Fibroblast of peridontal ligament (primary cell): ENCODE measurements around the gene OLFM1.

Experiments used
- DNase-seq: peaks from one replicate; pipeline ENCODE4 v3.0.0-alpha.2; 2010; ENCODE audit errors: extremely low read depth

OLFM1 gene

GRCh38 chr9:135087489-135087792, at the start of gene OLFM1:
TSS of gene OLFM1 (plus strand) at chr9:135087668. CDS start at chr9:135087990, 322 bp downstream.
- DNase-seq = peak; percentile 8

DNA sequence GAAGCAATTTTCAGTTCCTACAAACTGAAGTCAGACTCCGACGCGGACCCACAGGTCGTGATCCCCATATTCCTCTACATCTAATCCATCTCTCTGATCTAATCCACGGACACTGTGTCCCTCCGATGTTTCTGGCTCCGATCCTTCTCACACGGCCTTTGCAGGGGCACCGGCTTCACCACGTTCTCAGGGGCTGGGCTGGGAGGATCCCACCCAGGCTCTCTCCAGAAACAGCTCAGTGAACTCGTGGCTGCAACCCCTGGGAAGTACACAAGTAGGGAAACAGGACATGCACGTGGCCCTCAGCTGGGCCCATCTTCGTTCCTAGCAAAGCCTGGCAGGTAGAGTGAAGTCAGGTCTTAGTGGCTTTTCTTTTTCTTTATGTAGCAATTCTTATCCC, 49.1 kb upstream of the OLFM1 start:
- DNase-seq = no peak

DNA sequence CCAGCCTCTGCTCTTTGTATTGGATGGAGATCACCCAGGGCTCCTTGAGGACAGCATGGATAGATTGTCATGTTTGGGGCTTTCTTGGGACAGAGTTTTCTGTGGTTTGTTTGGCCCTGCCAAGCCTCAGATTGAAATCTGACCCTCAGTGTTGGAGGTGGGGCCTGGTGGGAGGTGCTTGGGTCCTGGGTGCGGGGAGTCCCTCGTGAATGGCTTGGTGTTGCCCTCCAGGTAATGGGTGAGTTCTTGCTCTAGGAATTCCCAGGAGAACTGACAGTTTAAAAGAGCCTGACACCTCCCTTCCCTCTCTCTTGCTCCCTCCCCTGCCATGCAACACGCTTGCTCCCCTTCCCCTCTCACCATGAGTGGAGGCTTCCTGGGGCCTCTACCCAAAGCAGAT, 48.6 kb upstream of the OLFM1 start:
- DNase-seq = no peak

- DNase-seq = no peak
Measured at GRCh38 chr9:135039266-135039870, 48.1 kb upstream of the OLFM1 start.

DNA sequence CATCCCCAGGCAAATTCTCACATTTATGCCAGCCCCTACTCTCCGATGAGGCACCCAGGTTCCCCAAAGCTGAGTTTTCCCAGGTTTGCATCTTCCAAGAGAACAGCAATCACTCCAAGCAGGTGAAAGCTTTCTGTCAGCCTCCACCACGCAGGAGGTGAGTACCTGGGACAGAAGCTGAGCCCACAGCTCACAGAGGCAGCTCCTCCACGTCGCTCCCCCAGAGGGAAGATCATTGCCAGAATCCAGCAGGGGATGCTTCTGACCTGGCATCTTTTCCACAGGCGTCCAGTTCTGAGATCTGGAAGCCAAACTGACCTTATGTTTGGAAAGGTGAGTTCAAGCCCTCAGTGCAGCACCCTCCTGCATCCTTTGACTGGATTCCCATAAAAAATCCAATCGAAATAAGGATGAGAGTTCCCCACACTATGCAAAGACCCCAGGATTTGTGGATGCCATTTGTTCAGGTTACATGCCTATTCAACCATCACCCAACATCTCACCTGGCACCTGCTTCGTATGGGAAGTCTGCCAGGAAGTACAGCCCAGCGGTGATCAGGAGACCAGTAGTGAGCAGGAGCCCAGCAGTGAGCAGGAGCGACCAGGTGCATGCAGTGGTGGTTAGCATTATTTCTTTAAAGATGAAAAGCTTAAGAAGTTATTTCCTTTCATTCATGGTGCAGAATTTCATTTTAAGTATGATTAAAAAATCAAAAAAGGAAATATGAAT, 47.4 kb upstream of the OLFM1 start:
- no peak for DNase-seq

DNA sequence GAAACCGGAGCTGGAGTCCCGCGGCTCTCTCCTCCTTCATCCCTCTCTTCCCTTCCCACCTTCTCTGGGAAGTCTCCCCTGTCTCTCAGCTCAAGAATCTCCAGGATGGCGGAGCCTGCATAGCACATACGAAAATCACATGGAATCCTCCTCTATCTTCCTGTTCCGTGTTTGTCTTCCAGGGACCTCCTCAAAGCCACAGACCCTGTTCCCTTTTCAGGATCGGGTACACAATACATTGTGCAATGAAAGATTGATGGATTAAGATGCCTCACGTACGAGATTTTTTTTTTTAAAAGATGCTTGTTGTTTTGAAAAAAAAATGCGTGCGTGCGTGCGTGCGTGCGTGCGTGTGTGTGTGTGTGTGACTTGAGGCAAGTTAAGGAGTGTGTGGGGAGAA, 46.6 kb upstream of the OLFM1 start:
- no peak for DNase-seq

DNA sequence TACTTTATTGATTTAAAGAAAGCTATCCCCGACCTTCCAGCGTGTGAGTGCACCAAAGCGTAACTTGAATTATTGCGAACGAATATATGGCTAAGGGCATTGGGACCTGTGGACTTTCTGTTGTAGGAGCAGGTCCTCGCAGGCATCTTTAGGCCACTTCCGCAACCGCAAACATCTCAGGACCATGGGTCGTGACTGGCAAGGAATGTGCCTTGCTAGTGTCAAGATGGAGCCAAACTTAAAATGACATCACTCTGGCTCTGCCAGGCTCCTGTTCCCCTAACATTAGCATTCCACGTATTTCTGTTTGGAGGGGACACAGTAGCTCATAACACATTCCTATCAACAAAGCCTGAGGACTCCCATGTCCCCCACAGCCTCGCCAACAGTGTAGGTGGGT, 44.1 kb upstream of the OLFM1 start:
- DNase-seq = no peak

DNA sequence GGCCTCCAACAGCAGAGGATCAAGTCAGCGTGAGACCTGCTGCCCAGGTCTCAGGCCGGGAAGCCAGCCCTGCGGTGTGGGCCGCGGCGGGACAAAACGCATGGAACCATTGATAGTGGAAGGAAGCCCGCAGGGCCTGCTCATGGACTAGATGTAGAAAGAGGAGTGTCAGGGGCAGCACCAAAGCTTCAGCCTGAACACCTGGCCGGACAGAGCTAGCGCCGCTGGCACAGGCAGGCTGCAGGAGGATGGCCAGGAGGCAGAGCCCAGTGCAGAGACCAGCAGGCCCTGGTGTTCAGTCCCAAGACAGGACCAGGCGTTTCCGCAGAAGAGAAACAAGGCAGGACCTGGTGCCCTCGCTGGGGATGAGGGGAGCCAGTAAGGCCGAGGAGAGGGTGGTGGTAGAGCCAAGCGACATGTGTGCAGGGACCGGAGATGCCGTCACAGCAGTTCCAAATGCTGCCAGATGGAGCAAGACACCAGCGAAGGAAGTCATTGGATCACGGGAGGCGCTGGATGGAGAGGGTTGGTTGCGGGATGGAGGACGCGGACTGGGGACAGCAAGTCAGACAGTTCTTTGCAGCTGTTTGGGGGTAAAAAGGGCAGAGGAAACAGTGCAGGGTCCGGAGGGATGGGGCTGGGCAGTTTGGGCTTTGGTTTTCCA, 42.1 kb upstream of the OLFM1 start:
- no peak for DNase-seq

DNA sequence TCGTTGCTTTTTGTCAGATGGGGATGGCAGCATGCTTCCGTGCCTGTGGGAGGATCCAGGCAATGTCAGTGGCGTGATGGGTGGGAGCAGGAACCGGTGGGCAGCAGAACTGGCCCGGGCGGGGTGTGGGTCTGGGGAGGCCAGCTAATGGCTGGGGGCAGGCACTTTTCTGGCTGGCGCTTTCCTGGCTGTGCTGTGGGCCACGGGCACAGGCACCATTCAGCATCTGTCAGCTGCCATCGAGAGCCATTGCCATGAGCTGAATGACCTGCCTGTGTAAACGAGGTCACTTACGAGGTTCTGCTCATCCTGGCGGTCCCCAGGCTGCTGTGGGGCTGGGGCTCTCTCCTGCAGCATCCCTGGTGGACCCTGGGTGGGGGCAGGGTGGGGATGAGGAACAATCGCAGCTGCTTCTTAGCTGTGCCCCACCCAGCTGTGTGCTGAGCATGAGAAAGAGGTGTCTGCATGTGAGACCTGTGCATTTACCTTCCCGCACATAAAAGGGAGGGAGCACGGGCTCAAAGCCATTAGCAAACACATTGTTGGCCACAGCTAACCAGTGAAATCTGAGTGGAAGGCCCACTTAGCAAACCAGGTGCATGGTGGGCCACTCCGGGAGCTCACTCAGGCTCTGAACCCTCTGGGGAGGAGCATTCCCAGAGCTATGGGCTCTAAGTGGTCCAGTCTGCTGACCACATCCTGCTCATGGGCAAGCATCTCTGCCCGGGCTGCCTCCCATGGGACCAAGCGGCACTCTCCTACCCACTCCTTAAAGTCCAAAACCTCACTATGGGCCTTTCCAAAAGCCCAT, 41.3 kb upstream of the OLFM1 start:
- no peak for DNase-seq

DNA sequence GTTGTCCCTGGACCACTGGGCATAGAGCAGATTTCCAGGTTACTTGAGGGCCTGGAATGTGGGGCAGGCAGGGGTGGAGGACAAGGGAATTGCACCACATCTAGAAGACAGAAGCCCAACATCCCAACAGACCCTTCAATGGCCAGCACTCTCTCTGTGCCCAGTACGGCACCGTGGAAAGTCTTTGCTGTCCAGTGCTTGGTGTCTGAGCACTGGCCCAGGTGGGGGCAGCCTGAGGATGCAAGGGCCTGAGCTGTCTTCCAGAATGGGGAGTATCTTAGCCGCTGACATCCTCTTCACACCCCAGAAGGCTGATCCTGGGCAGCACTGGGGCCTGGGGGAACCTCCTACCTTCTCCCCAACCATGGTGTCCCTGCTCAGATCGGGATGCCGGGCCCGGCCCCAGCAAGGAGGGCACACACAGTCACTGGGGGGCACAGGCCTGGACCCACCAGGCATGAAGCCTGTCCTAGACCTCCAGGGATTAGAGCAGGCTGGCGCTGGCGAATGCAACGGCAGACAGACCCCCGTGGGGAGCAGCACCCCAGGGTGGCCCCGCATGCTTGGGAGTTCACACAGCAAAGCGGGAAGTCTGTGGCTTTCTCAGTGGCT, 40.6 kb upstream of the OLFM1 start:
- no peak for DNase-seq

DNA sequence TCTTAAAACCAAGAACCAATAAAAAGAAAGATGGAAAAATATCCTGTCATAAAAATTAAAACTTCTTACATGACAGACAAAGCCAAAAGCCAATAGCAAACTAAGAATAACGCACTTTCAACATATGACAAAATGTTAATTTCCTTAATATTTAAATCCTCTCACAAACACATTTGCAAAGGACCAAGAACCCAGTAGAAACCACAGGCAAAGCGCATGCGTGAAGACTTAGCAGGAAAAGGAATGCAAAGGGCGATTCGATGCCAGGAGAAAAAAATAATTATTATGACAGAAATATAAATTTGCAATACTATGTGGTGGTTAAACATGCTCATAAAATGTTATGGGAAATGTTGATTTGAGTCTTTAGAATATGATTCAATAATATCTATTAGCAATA, 39.9 kb upstream of the OLFM1 start:
- no peak for DNase-seq

- DNase-seq = no peak
Measured at GRCh38 chr9:135048046-135048757, 39.3 kb upstream of the OLFM1 start.

GRCh38 chr9:135048758-135049444, 38.6 kb upstream of the OLFM1 start:
- no peak for DNase-seq

DNA sequence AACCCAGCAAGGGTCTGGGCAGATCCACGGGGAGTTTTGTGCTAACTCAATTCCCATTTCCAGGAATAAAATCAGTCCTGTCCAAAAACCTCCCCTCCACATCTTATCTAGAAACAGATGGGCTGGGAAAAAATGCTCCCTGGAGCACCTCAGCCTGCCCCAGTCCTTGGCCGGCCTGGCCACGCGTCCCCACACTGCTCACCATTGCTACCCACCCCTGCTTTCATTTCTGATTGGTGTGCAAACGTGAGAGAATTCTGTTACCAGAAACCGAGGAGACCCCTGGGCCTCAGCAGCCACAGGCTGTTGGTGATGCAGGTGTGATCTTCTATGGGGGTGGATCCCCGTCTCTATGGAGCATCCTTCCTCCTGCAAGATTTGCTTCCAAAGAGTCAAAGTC, 38.0 kb upstream of the OLFM1 start:
- DNase-seq = no peak

DNA sequence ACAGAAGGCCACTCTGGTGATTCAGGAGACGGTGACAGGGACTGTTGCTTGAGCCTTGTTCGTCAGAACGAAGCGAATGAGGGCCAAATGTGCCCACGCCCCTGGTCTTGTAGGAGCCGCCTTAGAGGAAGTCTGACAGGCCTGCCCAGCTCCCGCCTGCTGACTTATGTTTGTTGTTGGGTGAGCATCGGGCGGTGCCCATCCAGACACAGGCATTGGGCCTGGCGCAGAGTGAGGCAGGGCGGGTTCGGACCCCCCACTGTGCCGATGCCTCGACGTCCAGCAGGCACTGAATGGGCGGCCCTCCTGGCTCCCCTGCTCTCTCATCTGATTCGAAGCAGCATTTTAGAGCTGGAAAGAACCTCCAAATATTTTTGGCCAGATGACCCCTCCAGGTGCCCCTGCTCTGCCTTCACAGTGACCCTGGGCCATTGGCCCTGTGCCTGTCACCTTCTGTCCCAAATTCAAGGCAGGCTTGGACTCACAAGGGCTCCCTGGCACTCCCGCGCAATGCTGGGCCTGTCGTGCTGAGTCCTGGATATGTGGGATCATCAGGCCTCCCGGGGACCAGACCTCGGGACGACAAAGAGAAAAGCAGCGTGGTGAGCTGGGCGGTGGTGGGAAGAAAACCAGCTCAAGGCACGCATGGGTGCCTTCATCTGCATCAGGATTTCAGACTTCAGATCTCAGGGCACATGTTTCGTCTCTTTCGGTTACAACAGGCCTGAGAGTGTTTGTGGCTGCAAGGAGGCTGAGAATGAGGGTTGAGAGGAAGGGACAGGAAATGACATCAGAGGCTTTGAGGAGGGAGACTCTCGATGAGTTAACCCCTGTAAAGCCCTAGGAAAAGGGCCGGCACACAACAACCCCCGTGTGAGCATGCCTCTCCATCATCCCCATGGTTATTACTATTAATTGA, 37.1 kb upstream of the OLFM1 start:
- DNase-seq = no peak

DNA sequence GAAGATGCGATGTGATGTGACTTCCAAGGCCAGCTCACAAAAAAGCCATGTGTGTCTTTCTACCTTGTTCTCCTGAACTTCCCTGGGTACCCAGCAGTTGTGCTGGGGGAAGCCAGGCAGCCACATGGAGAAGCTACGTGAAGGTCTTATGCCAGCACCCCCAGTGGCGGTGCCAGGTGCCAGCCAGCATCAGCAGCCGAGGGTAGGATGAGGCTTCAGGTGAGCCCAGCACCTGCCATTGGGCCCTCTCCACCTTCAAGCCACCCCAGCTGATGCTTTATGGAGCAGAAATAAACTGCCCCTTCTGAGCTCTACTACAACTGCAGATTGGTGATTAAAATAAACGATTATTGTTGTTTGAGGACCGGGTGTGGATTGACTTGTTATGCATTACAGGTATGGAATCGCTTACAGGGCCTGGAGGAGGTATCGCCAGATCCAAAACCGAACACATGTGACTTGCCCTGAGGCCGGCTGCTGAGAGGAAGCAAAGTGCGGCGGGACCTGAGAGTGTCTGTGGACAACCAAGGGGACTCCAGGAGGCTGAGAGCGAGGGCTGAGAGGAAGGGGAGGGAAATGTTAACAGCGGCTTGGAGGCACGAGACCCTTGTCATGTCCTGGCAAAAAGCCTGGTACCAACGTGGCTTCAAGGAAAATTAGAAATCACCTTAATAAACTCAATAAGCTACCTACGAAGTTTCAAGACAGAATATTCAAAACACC, 36.0 kb upstream of the OLFM1 start:
- DNase-seq = no peak

DNA sequence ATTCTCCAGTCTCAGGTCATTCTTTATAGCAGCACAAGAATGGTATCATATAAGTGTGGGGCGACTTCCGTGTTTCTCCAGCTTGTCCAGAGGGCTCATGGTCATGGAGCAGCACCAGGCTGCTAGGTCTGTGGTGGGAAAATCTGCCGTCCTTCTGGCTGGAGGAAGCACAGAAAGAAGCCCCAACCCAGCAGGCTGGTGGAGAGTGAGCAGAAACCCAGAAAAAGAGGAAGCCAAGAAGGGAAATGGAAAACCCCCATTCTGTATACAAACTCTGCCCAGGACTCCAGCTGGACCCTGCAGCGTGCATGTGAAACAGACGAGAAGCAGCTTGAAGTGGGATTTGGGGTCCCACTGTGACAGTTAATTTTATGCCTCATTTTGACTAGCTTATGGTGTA, 34.3 kb upstream of the OLFM1 start:
- no peak for DNase-seq

DNA sequence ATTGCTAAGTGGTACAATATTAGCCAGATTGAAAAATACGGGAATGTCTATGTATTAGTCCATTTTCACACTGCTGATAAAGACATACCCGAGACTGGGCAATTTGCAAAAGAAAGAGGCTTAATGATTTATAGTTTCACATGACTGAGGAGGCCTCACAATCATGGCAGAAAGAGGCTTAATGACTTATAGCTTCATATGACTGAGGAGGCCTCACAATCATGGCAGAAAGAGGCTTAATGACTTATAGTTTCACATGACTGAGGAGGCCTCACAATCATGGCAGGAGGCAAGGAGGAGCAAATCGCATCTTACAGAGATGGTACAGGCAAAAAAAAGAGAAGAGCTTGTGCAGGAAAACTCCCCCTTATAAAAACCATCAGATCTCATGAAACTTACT, 32.3 kb upstream of the OLFM1 start:
- no peak for DNase-seq

DNA sequence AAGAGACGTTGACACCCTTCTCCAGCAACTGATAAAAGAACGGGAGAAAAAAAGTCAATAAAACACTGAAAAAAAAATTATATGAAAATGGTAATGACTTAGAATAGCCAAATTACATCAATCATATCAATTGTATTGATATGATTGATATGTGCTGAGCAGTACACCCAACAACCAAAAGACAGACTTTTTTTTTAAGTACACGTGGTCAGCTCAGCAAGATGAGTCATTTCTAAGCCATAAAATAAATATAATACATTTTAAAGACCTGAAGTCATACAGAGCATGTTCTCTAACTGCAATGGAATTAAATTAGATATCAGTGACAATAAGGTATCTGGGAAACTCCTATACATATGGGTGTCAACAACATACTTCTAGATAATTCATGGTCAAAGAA, 30.9 kb upstream of the OLFM1 start:
- DNase-seq = no peak
